GM23338 (cell line): Measurements from ENCODE around the gene ADAMTS18. TPM values are rescaled to one million over a fixed set of nuclear protein-coding genes. Genes with fewer than 3 reads are reported as not detected.

Source experiments
- ATAC-seq: fragments of 200-7000 bp; cut with Tn5 transposase; 3 replicates; pipeline ENCODE4 v1.9.1; 2020
- DNase-seq: peaks from one replicate; pipeline ENCODE4 v3.0.0-alpha.2; 2015; ENCODE audit warnings: low spot score
- H2AFZ ChIP-seq: fragments of 200-600 bp; sonication (generic); 2 replicates; pipeline ENCODE4 v1.8.0; 2016; ENCODE audit warnings: antibody characterized with exemption, mild to moderate bottlenecking, moderate library complexity
- H3F3A ChIP-seq: fragments of 200-600 bp; sonication (generic); replicated peaks from 2 replicates; pipeline ENCODE4 v1.8.0; 2017; ENCODE audit warnings: antibody characterized with exemption, mixed run types, low read depth
- H3K27ac ChIP-seq: fragments of 200-600 bp; sonication (generic); 2 replicates; pipeline ENCODE4 v1.6.1; 2016; ENCODE audit warnings: low read depth
- H3K27me3 ChIP-seq: fragments of 200-600 bp; sonication (generic); 2 replicates; pipeline ENCODE4 v1.8.0; 2016; ENCODE audit warnings: mild to moderate bottlenecking, mixed run types, moderate library complexity; ENCODE audit not compliant: insufficient read depth
- H3K36me3 ChIP-seq: fragments of 200-600 bp; sonication (generic); 2 replicates; pipeline ENCODE4 v1.8.0; 2016; ENCODE audit warnings: mild to moderate bottlenecking; ENCODE audit not compliant: insufficient read depth
- H3K4me1 ChIP-seq: fragments of 200-600 bp; sonication (generic); 2 replicates; pipeline ENCODE4 v1.8.0; 2016; ENCODE audit warnings: mild to moderate bottlenecking, moderate library complexity; ENCODE audit not compliant: insufficient read depth
- H3K4me2 ChIP-seq: fragments of 200-600 bp; sonication (generic); 2 replicates; pipeline ENCODE4 v1.7.1; 2017; ENCODE audit warnings: mixed run types
- H3K4me3 ChIP-seq: fragments of 200-600 bp; sonication (generic); 2 replicates; pipeline ENCODE4 v1.6.1; 2016; ENCODE audit warnings: mixed run types
- H3K79me2 ChIP-seq: fragments of 200-600 bp; sonication (generic); replicated peaks from 2 replicates; pipeline ENCODE4 v1.8.0; 2017; ENCODE audit warnings: mild to moderate bottlenecking; ENCODE audit not compliant: insufficient read depth
- H3K9me2 ChIP-seq: fragments of 200-600 bp; sonication (generic); 2 replicates; pipeline ENCODE4 v1.8.0; 2017; ENCODE audit not compliant: insufficient read depth
- H4K20me1 ChIP-seq: fragments of 200-600 bp; sonication (generic); replicated peaks from 2 replicates; pipeline ENCODE4 v1.8.0; 2017; ENCODE audit warnings: mild to moderate bottlenecking; ENCODE audit not compliant: insufficient read depth
- H3K27ac Mint-ChIP-seq: 2 replicates; pipeline ENCODE4 v1.8.0; 2020; ENCODE audit warnings: inconsistent platforms, mild to moderate bottlenecking, moderate library complexity, mixed read lengths
- H3K27me3 Mint-ChIP-seq: 3 replicates; pipeline ENCODE4 v1.8.0; 2022; ENCODE audit warnings: low read depth, mild to moderate bottlenecking, moderate library complexity, mixed read lengths, inconsistent platforms; ENCODE audit not compliant: insufficient read depth, poor library complexity
- H3K36me3 Mint-ChIP-seq: 3 replicates; pipeline ENCODE4 v1.8.0; 2021; ENCODE audit warnings: low read depth, mild to moderate bottlenecking, inconsistent platforms, moderate library complexity, mixed read lengths
- H3K4me1 Mint-ChIP-seq: 3 replicates; pipeline ENCODE4 v1.8.0; 2020; ENCODE audit warnings: mild to moderate bottlenecking, inconsistent platforms, mixed read lengths
- H3K4me3 Mint-ChIP-seq: 3 replicates; pipeline ENCODE4 v1.8.0; 2021; ENCODE audit warnings: moderate library complexity, mild to moderate bottlenecking, inconsistent platforms, mixed read lengths
- H3K9me3 Mint-ChIP-seq: 3 replicates; pipeline ENCODE4 v1.8.0; 2020; ENCODE audit warnings: moderate library complexity, mild to moderate bottlenecking, inconsistent platforms, mixed read lengths
- CREB1 ChIP-seq: fragments of 250-450 bp; sonication (Bioruptor Pico); IDR thresholded peaks from 2 replicates; pipeline ENCODE4 v1.5.0; 2020; ENCODE audit warnings: low read depth, mild to moderate bottlenecking, moderate library complexity
- CTCF ChIP-seq, 2 experiments: fragments of 200-600 bp in 1 of 2; sonication (generic) in 1 of 2; conservative IDR thresholded peaks; 2 replicates each; pipeline versions ENCODE4 v1.5.1 to v1.6.1; 2016 to 2017; ENCODE audit warnings: antibody characterized with exemption in 2 of 2, low read depth in 2 of 2, mild to moderate bottlenecking in 2 of 2, moderate library complexity in 1 of 2
- ETS1 ChIP-seq: IDR thresholded peaks from 2 replicates; pipeline ENCODE4 v1.6.1; 2016; ENCODE audit warnings: antibody characterized with exemption
- EZH2 ChIP-seq: fragments of 200-600 bp; sonication (generic); IDR thresholded peaks from one replicate; pipeline ENCODE4 v1.8.0; 2017; ENCODE audit warnings: antibody characterized with exemption, mild to moderate bottlenecking, low read depth; ENCODE audit not compliant: unreplicated experiment
- EZH2phosphoT487 ChIP-seq: fragments of 200-600 bp; sonication (generic); IDR thresholded peaks from one replicate; pipeline ENCODE4 v1.8.1; 2018; ENCODE audit warnings: antibody characterized with exemption; ENCODE audit not compliant: unreplicated experiment
- JUNB ChIP-seq: IDR thresholded peaks from one replicate; pipeline ENCODE4 v1.6.1; 2016; ENCODE audit warnings: antibody characterized with exemption; ENCODE audit not compliant: unreplicated experiment
- NANOG ChIP-seq: IDR thresholded peaks from 2 replicates; pipeline ENCODE4 v1.6.1; 2016; ENCODE audit warnings: antibody characterized with exemption, borderline replicate concordance
- POLR2AphosphoS5 ChIP-seq: IDR thresholded peaks from 2 replicates; pipeline ENCODE4 v1.6.1; 2016; ENCODE audit warnings: antibody characterized with exemption, low read depth
- REST ChIP-seq: IDR thresholded peaks from one replicate; pipeline ENCODE4 v1.6.1; 2018; ENCODE audit warnings: antibody characterized with exemption; ENCODE audit not compliant: unreplicated experiment
- STAT1 ChIP-seq: IDR thresholded peaks from one replicate; pipeline ENCODE4 v1.6.1; 2016; ENCODE audit warnings: antibody characterized with exemption; ENCODE audit not compliant: unreplicated experiment
- ZNF114 ChIP-seq: fragments of 250-450 bp; sonication (Bioruptor Pico); IDR thresholded peaks from 2 replicates; pipeline ENCODE4 v1.5.0; 2020; ENCODE audit warnings: mild to moderate bottlenecking, moderate library complexity
- ZNF331 ChIP-seq: fragments of 250-450 bp; sonication (Bioruptor Pico); IDR thresholded peaks from 2 replicates; pipeline ENCODE4 v1.5.0; 2020; ENCODE audit warnings: low read depth, mild to moderate bottlenecking, moderate library complexity
- ZNF462 ChIP-seq: fragments of 250-450 bp; sonication (Bioruptor Pico); IDR thresholded peaks from 2 replicates; pipeline ENCODE4 v1.5.0; 2020; ENCODE audit warnings: mild to moderate bottlenecking, moderate library complexity
- polyA plus RNA-seq: library from polyadenylated mRNA; unstranded; fragments of >200 nt; fragmentation: Nextera tagmentation; extraction: Ambion mirVana; gene quantifications from 2 replicates; pipeline ENCODE4 v1.2.1, GENCODE V29; 2016
- total RNA-seq: library from RNA; depleted of rRNA; stranded (reverse); fragments of >200 nt; shearing (Covaris generic); gene quantifications from 2 replicates; pipeline ENCODE4 v1.2.3, GENCODE V29; 2014

Gene ADAMTS18
- total and polyA plus RNA-seq, 2 experiments from 2014 or later = 0.15 to 0.90 TPM

- no peaks in the 10 kb centered on the region for H3K9me2 ChIP-seq
- Mint-ChIP-seq H3K27me3 (peaks cover 4% of the 10 kb centered on the region), H3K27ac (peak overlapping the region; percentile 35; the same call in 1 of the 2 replicates), H3K4me3 (no peak overlapping the region), H3K36me3 (no peaks in the 10 kb centered on the region), H3K9me3 (no peaks in the 10 kb centered on the region), H3K4me1 (peaks cover 38% of the 10 kb centered on the region)
- DNase-seq (no peak), ATAC-seq (no peak)
- H3K36me3 ChIP-seq = no peaks in the 10 kb centered on the region
- H3K79me2 ChIP-seq = no peaks in the 10 kb centered on the region
- H3K4me1 ChIP-seq = peaks cover 21% of the 10 kb centered on the region
- H3K27me3 ChIP-seq = no peaks in the 10 kb centered on the region
- no peak overlapping the region; the same call in 1 of the 2 replicates for H2AFZ ChIP-seq
- no peak for TF ChIP-seq REST
- no peak for TF ChIP-seq CTCF (conservative IDR thresholded peaks at IDR 0.05; ENCODE audit: low read depth in 2 of 2)
- no peak for TF ChIP-seq STAT1
- no peak for TF ChIP-seq ZNF114 (CRISPR knock-in tag)
- TF ChIP-seq EZH2 = no peak
- TF ChIP-seq EZH2phosphoT487 = no peak
- no peak for TF ChIP-seq ZNF462 (CRISPR knock-in tag)
- no peak for TF ChIP-seq ETS1
- no peak for TF ChIP-seq CREB1 (CRISPR knock-in tag)
- no peak for TF ChIP-seq ZNF331 (CRISPR knock-in tag)
- no peak for TF ChIP-seq JUNB
- TF ChIP-seq NANOG = no peak
- no peak for TF ChIP-seq POLR2AphosphoS5
- H4K20me1 ChIP-seq = no peaks in the 10 kb centered on the region
- no peak overlapping the region for H3K27ac ChIP-seq
- no peak overlapping the region for H3K4me3 ChIP-seq
- peak overlapping the region; percentile 62 for H3K4me2 ChIP-seq
- no peaks in the 10 kb centered on the region for H3F3A ChIP-seq
These were observed 47.7 kb downstream of the ADAMTS18 start for GRCh38 chr16:77386831-77387814.
